Body of pancreas (tissue), 4 donors: ENCODE measurements around the gene ACSL4. TPM values are rescaled to one million over a fixed set of nuclear protein-coding genes. Genes with fewer than 3 reads are reported as not detected.

Source experiments
- ATAC-seq: fragments of 150-250 bp; one replicate; pipeline ENCODE4 v1.9.1; 2016
- DNase-seq, 4 donors: peaks; one replicate each; pipeline ENCODE4 v3.0.0-alpha.2; 2019
- H3K27ac ChIP-seq, 4 donors: fragments of 200-600 bp; sonication (generic); 1 replicate in 3 of 4; 2 replicates in 1 of 4; pipeline versions ENCODE4 v1.5.1 to v1.6.1; 2016 to 2019; ENCODE audit warnings: mild to moderate bottlenecking in 1 of 4, mixed read lengths in 1 of 4, moderate library complexity in 1 of 4
- H3K27me3 ChIP-seq, 2 donors: fragments of 200-600 bp; sonication (generic); one replicate each; pipeline ENCODE4 v1.6.0; 2016; ENCODE audit warnings: mild to moderate bottlenecking in 1 of 2
- H3K36me3 ChIP-seq, 2 donors: fragments of 200-600 bp; sonication (generic); replicated peaks in 1 of 2; 2 replicates each; pipeline ENCODE4 v1.5.1; 2016; ENCODE audit warnings: low read depth in 2 of 2; ENCODE audit not compliant: insufficient read depth in 1 of 2
- H3K4me1 ChIP-seq: fragments of 200-600 bp; sonication (generic); one replicate; pipeline ENCODE4 v1.6.0; 2016
- H3K4me3 ChIP-seq, 2 donors: fragments of 200-600 bp; sonication (generic); 1 replicate in 1 of 2; 2 replicates in 1 of 2; pipeline ENCODE4 v1.5.1; 2016 to 2019
- H3K9me3 ChIP-seq, 3 donors: fragments of 200-600 bp; sonication (generic); 1 replicate in 2 of 3; 2 replicates in 1 of 3; pipeline ENCODE4 v1.5.1; 2016
- POLR2A ChIP-seq, 3 donors: fragments of 450-650 bp; IDR thresholded peaks; one replicate each; pipeline ENCODE4 v1.6.1; 2016; ENCODE audit warnings: antibody characterized with exemption in 3 of 3, mild to moderate bottlenecking in 2 of 3
- WGBS, 2 donors: methylation state at CpG; one replicate each; pipeline ENCODE4 v1.1.5; 2017; 5-methylcytosine and 5-hydroxymethylcytosine counted together
- intact Hi-C: fragments of 100-400 bp; cut with DNase I; formaldehyde crosslinking; loops from one replicate; pipeline ENCODE4 v1.15.1; 2023
- total RNA-seq, 2 donors: library from RNA; depleted of rRNA; stranded (reverse); fragments of >200 nt; gene quantifications; one replicate each; pipeline ENCODE4 v1.1.0, GENCODE V29; 2016
- TF ChIP-seq, protein P1 (sequence below), 7 experiments: fragments of 450-650 bp in 4 of 7; fragments of 200-600 bp in 3 of 7; sonication (generic) in 3 of 7; IDR thresholded peaks; one replicate each; pipeline ENCODE4 v1.5.1; 2016 to 2019; ENCODE audit warnings: antibody characterized with exemption in 7 of 7

Gene ACSL4
- total RNA-seq, 2 donors from 2014 or later = 10.5 to 18.9 TPM

DNA sequence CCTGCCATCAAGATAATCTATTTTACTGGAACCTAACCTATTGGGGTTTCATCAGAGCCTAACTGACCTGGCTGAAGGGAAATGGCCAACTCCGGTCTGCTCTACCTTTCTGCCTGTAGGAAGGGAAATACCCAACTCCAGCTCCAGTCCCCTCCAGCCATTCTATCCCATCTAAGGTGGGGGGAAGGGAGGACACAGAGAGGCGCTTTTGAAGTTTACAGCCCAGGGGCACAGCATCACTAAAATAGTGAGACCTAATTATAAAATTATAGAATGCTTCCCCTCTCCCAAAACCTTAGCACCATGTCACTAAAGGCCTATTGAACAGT lies 27.8 kb upstream of the ACSL4 start:
- Histone ChIP-seq H3K36me3 (no peaks in the 10 kb centered on the region), H3K4me1 (no peaks in the 10 kb centered on the region), H3K9me3 (no peaks in the 10 kb centered on the region), H3K27ac (no peak overlapping the region), H3K4me3 (no peak overlapping the region), H3K27me3 (no peaks in the 10 kb centered on the region)
- WGBS, 2 donors = 93 to 100% methylated on average over 1 to 2 of the region's 2 CpGs
- TF ChIP-seq, protein P1, sequence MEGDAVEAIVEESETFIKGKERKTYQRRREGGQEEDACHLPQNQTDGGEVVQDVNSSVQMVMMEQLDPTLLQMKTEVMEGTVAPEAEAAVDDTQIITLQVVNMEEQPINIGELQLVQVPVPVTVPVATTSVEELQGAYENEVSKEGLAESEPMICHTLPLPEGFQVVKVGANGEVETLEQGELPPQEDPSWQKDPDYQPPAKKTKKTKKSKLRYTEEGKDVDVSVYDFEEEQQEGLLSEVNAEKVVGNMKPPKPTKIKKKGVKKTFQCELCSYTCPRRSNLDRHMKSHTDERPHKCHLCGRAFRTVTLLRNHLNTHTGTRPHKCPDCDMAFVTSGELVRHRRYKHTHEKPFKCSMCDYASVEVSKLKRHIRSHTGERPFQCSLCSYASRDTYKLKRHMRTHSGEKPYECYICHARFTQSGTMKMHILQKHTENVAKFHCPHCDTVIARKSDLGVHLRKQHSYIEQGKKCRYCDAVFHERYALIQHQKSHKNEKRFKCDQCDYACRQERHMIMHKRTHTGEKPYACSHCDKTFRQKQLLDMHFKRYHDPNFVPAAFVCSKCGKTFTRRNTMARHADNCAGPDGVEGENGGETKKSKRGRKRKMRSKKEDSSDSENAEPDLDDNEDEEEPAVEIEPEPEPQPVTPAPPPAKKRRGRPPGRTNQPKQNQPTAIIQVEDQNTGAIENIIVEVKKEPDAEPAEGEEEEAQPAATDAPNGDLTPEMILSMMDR (IDR thresholded peaks at IDR 0.05) = no peak
- no peak for TF ChIP-seq POLR2A (IDR thresholded peaks at IDR 0.05)
- intact Hi-C loops = no loop called here
- DNase-seq (no peak), ATAC-seq (no peak)

DNA sequence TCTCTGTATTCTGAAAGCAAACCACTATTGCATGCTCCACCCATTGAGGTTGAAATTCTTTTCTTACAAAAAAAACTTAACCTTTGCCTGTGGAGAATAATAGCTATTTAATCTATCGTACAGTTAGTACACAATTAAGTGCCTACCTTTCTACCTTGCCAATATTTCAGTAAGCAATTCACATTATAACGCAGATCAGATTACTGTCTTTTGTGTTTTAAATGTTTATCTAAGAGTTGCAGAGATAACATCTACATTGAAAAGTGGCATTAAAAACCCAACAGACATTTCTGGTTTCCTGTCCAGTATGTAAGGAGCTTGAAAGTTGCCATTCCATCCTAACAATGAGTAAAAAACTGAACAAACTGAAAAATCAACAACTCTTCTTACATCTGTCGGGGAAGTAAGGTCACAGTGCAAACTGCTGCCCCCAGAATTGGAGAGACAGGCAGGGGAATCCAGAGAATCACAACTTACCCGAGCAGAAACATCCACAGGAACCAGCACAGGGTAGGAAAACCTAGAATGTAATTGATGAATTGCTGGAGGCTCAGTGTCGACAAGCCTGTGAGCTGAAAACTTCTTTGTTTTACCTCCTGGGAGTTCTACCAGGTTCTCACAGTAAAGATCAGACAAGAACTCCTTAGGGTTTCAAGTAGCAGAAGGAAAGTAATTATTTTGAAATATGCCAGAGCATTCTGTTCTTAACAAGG lies 27.3 kb upstream of the ACSL4 start:
- ATAC-seq = no peak
- H3K4me1 ChIP-seq = no peaks in the 10 kb centered on the region
- 45 to 52% methylated on average over 4 to 5 of the region's 5 CpGs for whole genome bisulfite sequencing, 2 donors
- H3K4me3 ChIP-seq = no peak overlapping the region
- DNase-seq = no peak
- no peaks in the 10 kb centered on the region for H3K36me3 ChIP-seq
- no peaks in the 10 kb centered on the region for H3K9me3 ChIP-seq
- H3K27me3 ChIP-seq = no peaks in the 10 kb centered on the region
- intact Hi-C loops = no loop called here
- no peak overlapping the region for H3K27ac ChIP-seq
- TF ChIP-seq, protein P1 (IDR thresholded peaks at IDR 0.05) = no peak
- TF ChIP-seq POLR2A (IDR thresholded peaks at IDR 0.05) = no peak

GRCh38 chrX:109753256-109753655 lies 20.2 kb upstream of the ACSL4 start:
- TF ChIP-seq, protein P1 (IDR thresholded peaks at IDR 0.05) = no peak
- TF ChIP-seq POLR2A (IDR thresholded peaks at IDR 0.05) = no peak
- 93 to 95% methylated on average over 4 of the region's 4 CpGs for WGBS, 2 donors
- no peak overlapping the region for H3K27ac ChIP-seq
- no peaks in the 10 kb centered on the region for H3K27me3 ChIP-seq
- no peaks in the 10 kb centered on the region for H3K9me3 ChIP-seq
- DNase-seq (no peak), ATAC-seq (no peak)
- no peaks in the 10 kb centered on the region for H3K4me1 ChIP-seq
- H3K36me3 ChIP-seq = no peaks in the 10 kb centered on the region
- intact Hi-C loops = no loop called here
- no peak overlapping the region for H3K4me3 ChIP-seq

- Histone ChIP-seq H3K4me3 (no peak overlapping the region), H3K4me1 (no peaks in the 10 kb centered on the region), H3K9me3 (no peaks in the 10 kb centered on the region), H3K27ac (no peak overlapping the region), H3K27me3 (no peaks in the 10 kb centered on the region), H3K36me3 (no peaks in the 10 kb centered on the region)
- 8 to 27% methylated on average over 2 of the region's 2 CpGs for WGBS, 2 donors
- ATAC-seq (no peak), DNase-seq (no peak)
- TF ChIP-seq, protein P1 (IDR thresholded peaks at IDR 0.05) = no peak
- intact Hi-C loops = no loop called here
Observed at GRCh38 chrX:109751698-109752097, 18.6 kb upstream of the ACSL4 start.

- WGBS, 2 donors = 100% methylated on average over 1 of the region's 14 CpGs; no CpG with 5 or more reads in 1 of the 2 donors
- no peaks in the 10 kb centered on the region for H3K36me3 ChIP-seq
- intact Hi-C loops = no loop called here
- H3K27me3 ChIP-seq = no peaks in the 10 kb centered on the region
- H3K4me3 ChIP-seq = no peak overlapping the region
- no peak overlapping the region for H3K27ac ChIP-seq
- ATAC-seq (no peak), DNase-seq (no peak)
- TF ChIP-seq, protein P1 (IDR thresholded peaks at IDR 0.05) = no peak
- TF ChIP-seq POLR2A (IDR thresholded peaks at IDR 0.05) = no peak
- H3K9me3 ChIP-seq = no peaks in the 10 kb centered on the region
- no peaks in the 10 kb centered on the region for H3K4me1 ChIP-seq
Observed at GRCh38 chrX:109749207-109749606, 16.1 kb upstream of the ACSL4 start.
